ENCODE data around the gene UFD1.

UFD1 gene, protein sequence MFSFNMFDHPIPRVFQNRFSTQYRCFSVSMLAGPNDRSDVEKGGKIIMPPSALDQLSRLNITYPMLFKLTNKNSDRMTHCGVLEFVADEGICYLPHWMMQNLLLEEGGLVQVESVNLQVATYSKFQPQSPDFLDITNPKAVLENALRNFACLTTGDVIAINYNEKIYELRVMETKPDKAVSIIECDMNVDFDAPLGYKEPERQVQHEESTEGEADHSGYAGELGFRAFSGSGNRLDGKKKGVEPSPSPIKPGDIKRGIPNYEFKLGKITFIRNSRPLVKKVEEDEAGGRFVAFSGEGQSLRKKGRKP

GRCh38 chr22:19478901-19479354, at the start of gene UFD1:
Gene UFD1, minus strand, starts transcription at chr22:19479193. Its CDS starts 108 bp downstream, at chr22:19479085.
- peak; percentile 91 for DNase-seq

DNA sequence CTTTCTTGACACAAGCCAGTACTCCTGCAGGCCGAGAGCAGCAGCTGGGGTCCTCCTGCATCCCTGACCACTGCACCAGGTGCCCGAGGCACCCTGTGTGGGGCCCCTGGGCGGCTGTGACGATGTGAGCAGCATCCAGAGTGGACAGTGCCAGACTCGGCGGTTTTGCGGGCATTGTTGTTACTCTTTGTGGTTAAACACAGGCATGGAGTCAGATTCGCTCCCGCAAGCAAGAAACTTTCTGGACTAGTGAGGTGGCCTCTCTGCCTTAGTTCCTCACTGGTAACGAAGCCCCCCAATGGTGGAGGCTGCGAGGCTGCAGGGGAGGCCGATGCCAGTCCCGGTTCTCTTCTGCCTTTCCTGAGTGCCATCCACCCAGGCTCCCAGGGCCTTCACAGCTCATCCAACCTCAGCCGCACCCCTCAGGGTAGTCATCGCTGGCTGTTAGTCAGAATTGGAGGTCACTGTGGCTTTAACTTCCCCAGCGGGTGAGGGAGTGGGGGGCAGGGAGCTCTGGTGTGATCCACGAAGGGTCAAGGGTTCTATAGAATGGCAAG, 48.9 kb upstream of the UFD1 start:
- DNase-seq = no peak

GRCh38 chr22:19527321-19527721, 48.3 kb upstream of the UFD1 start:
- no peak for DNase-seq

GRCh38 chr22:19526702-19527111, 47.7 kb upstream of the UFD1 start:
- no peak for DNase-seq

- DNase-seq = no peak
These were observed 47.2 kb upstream of the UFD1 start for GRCh38 chr22:19526076-19526701.

GRCh38 chr22:19525666-19526065, 46.7 kb upstream of the UFD1 start:
- no peak for DNase-seq

- no peak for DNase-seq
These were observed 46.2 kb upstream of the UFD1 start for GRCh38 chr22:19525116-19525660.

DNA sequence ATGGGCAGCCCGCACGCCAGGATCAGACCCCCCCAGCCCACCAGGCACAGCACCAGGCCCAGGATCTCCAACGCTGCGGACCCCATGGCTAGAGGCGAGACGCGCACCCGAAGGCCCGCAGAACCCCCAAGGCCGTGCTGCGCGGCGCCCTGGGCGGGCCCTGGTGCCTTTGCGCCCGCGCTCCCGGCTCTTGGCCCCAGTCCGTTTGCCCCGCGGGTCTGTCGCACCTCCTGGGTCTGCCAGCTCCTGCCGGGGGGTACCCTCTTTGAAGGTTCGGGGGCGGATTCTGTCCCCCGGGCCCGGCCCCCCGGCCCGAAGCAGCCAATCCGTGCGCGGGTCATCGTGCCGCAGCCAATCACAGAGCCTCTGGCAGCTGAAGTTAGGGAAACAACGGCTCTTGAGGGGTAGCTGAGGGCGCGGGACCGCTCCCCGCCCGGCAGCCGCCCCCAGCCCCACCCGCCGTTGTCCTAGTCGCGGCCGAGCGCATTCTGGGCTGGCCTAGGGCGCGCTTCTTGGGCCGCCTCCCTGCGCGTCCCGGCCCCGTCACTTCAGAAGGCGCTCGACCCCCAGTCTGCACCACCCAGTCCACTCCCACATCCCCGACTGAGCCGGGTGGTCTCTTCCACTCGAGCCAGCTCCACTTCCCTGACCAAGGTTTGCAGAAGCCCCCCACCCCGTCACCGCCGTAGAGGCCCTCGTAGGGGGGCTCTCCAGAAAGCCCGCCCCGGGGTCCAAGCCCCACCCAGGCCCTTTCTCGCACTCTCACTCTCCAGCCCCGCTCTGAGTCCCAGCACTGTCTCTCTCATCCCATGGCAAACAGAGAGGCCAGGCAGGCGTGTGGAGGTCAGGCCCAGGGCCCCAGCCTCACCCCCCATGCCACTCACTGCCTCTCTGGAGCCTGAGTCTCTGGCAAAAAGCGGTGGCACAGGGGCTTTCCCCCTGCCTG, 45.5 kb upstream of the UFD1 start, which contains the start of gene CLDN5:
Gene CLDN5, minus strand, starts transcription at position 241 of the 946 bp plus-strand sequence. Its CDS starts 155 bp downstream, at position 86.
- DNase-seq = peak; percentile 52

- DNase-seq = peak; percentile 59
These were observed 44.5 kb upstream of the UFD1 start for GRCh38 chr22:19523240-19524169.

GRCh38 chr22:19522881-19523239, 43.9 kb upstream of the UFD1 start:
- no peak for DNase-seq

- peak; percentile 24 for DNase-seq
These were observed 43.3 kb upstream of the UFD1 start for GRCh38 chr22:19522190-19522880.

- no peak for DNase-seq
These were observed 41.7 kb upstream of the UFD1 start for GRCh38 chr22:19520566-19521305.

DNA sequence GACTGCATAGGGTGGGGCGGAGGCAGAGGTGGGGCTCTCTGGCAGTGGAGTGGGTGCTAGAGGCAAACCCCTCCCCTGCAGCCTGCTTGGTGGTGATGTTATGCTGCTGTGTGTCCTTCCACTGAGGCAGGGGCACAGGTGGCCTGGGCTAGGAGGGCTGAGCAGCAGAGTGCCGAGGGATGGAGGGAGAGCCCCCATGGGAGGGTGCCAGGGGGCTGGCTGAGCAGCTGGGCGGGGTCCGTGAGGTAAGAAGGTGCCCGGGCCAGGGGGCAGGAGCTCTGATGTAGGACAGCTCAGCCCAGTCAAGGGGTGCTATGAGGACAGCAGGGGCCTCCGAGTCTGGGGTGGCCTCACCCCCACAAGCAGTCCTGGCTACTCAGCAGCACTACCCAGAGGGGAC, 41.0 kb upstream of the UFD1 start:
- DNase-seq = no peak

DNA sequence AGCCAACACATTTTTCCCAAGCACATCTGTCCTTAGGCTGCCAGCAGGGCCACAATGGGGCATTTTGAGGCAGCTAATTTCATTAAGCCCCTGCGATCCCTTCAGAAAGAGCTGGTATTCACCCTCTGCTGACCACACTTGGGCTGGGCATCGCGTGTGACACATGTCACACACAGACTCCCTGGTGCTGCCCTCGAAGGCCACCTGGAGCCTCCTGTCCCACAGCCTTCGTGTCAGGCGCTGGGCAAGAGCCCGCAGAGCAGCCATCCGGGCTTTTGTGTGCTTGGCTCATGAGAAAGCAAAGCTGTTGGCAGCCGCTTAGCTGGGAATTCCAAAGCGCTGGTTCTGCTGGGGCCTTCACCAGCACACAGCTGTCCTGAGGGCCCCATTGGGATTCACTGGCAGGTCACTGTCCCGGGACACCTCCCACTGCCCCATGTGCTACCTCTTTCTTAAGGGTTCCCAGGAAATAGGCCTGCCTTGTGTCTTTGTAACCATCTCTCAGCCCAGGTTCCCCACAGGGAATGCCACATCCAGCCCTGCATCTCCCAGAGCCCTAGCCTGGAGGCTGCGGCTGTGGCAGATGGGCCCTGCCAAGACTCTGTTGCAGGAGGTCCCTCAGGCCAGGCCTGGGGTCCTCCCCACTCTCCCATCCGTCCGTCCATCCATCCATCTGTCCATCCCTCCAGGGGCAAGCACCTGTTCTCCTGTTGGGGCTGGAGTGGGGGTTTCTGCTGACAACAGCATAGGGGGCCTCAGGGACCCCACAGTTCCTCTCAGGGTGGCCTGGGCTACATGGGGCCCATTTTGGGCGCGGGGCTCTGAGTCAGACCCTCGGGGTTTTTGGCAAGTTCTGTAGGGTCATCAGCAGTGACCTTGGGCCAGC, 40.3 kb upstream of the UFD1 start:
- DNase-seq = no peak

GRCh38 chr22:19518635-19519034, 39.6 kb upstream of the UFD1 start:
- no peak for DNase-seq

GRCh38 chr22:19517919-19518611, 39.1 kb upstream of the UFD1 start:
- DNase-seq = no peak

- DNase-seq = no peak
These were observed 38.1 kb upstream of the UFD1 start for GRCh38 chr22:19517171-19517500.

- DNase-seq = no peak
These were observed 37.6 kb upstream of the UFD1 start for GRCh38 chr22:19516378-19517170.

Data from hematopoietic multipotent progenitor cell treated with erythropoietin and hydrocortisone succinate and interleukin-3 and kit ligand, for 4 days (in vitro differentiated cells).